ENCODE results near the gene TXNRD2. TPM values are rescaled to one million over a fixed set of nuclear protein-coding genes. Genes with fewer than 3 reads are reported as not detected.
"Not testable (repeated sequence)": the region's sequence is repeated elsewhere in the genome, so short reads cannot be mapped to it uniquely, and the experiment has no call there.

TXNRD2 gene
- total RNA-seq, 1 donor from 2014 or later: 22.9 TPM

GRCh38 chr22:19929586-19930550 lies 11.8 kb downstream of the TXNRD2 start:
- Mint-ChIP-seq H3K27ac (no peak overlapping the region), H3K36me3 (peaks cover 6% of the 10 kb centered on the region), H3K27me3 (ENCODE audit: low read depth) (no peaks in the 10 kb centered on the region), H3K9me3 (no peaks in the 10 kb centered on the region), H3K4me1 (no peaks in the 10 kb centered on the region), H3K4me3 (no peak overlapping the region)
- TF ChIP-seq CTCF (IDR thresholded peaks at IDR 0.05; ENCODE audit: unreplicated experiment): no peak
- no peak for DNase-seq (ENCODE audit: low spot score in 2 of 2, unreplicated experiment in 2 of 2)

GRCh38 chr22:19928207-19928606 lies 13.4 kb downstream of the TXNRD2 start:
- Mint-ChIP-seq H3K4me3 (no peak overlapping the region), H3K9me3 (no peaks in the 10 kb centered on the region), H3K36me3 (peaks cover 12% of the 10 kb centered on the region), H3K4me1 (no peaks in the 10 kb centered on the region), H3K27ac (no peak overlapping the region), H3K27me3 (ENCODE audit: low read depth) (no peaks in the 10 kb centered on the region)
- DNase-seq (ENCODE audit: low spot score in 2 of 2, unreplicated experiment in 2 of 2): no peak
- TF ChIP-seq CTCF (IDR thresholded peaks at IDR 0.05; ENCODE audit: unreplicated experiment): no peak

DNA sequence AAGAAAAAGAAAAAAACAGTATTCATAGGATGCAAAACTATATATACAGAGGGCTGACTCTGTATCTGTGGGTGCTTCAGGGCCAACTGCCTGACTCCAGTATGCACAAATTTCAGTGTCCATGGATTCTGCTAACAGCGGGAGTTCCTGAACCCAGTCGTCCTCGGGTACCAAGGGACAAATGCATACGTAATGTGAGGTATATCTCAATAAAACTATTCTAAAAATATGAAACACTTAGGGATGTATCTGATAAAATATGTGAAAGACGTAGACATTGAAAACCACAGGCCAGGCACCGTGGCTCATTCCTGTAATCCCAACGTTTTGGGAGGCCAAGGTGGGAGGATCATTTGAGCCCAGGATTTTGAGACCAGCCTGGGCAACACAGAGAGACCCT lies 13.9 kb downstream of the TXNRD2 start:
- TF ChIP-seq CTCF (IDR thresholded peaks at IDR 0.05; ENCODE audit: unreplicated experiment): no peak
- no peaks in the 10 kb centered on the region for H3K27me3 Mint-ChIP-seq (ENCODE audit: low read depth)
- H3K36me3 Mint-ChIP-seq: peaks cover 12% of the 10 kb centered on the region
- H3K9me3 Mint-ChIP-seq: no peaks in the 10 kb centered on the region
- H3K4me3 Mint-ChIP-seq: no peak overlapping the region
- no peaks in the 10 kb centered on the region for H3K4me1 Mint-ChIP-seq
- H3K27ac Mint-ChIP-seq: no peak overlapping the region
- no peak for DNase-seq (ENCODE audit: low spot score in 2 of 2, unreplicated experiment in 2 of 2)

- not testable (repeated sequence) for H3K4me1 Mint-ChIP-seq; H3K27ac Mint-ChIP-seq; H3K27me3 Mint-ChIP-seq (ENCODE audit: low read depth); H3K9me3 Mint-ChIP-seq; H3K4me3 Mint-ChIP-seq; DNase-seq (ENCODE audit: low spot score in 2 of 2, unreplicated experiment in 2 of 2)
- H3K36me3 Mint-ChIP-seq: peaks cover 12% of the 10 kb centered on the region
Observed at GRCh38 chr22:19926028-19926427, 15.6 kb downstream of the TXNRD2 start.

- H3K4me1 Mint-ChIP-seq: no peaks in the 10 kb centered on the region
- H3K36me3 Mint-ChIP-seq: peaks cover 12% of the 10 kb centered on the region
- H3K9me3 Mint-ChIP-seq: no peaks in the 10 kb centered on the region
- no peak for TF ChIP-seq CTCF (IDR thresholded peaks at IDR 0.05; ENCODE audit: unreplicated experiment)
- no peak overlapping the region for H3K4me3 Mint-ChIP-seq
- H3K27me3 Mint-ChIP-seq (ENCODE audit: low read depth): no peaks in the 10 kb centered on the region
- DNase-seq (ENCODE audit: low spot score in 2 of 2, unreplicated experiment in 2 of 2): no peak
- no peak overlapping the region for H3K27ac Mint-ChIP-seq
Observed at GRCh38 chr22:19923914-19924513, 17.6 kb downstream of the TXNRD2 start.

DNA sequence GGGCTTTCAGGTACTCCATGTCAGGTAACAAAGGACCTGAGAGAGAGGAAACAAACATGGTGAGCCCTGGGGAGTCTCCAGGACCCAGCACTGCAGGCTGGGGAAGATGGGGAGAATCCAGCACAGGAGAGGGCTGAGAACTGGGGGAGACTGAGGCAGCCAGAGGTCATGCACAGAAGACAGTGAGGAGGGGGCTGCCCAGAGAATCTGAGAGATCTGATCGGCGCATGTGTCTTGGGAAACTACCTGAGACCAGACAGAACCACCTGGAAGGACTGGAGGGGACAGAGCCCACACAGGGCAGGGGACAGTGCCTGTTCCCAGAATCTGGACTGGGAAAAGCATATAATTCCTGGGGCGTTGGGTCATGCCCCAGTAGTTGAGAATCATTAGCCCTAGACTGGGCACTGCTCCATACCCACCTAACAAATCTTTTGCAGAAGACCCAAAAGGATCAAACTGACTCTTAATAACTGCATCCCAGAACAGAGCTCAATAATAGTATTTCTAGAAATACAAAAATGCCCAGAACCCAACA lies 20.0 kb downstream of the TXNRD2 start:
- Mint-ChIP-seq H3K4me3 (no peak overlapping the region), H3K4me1 (no peaks in the 10 kb centered on the region), H3K36me3 (peaks cover 11% of the 10 kb centered on the region), H3K27me3 (ENCODE audit: low read depth) (no peaks in the 10 kb centered on the region), H3K27ac (no peak overlapping the region), H3K9me3 (no peaks in the 10 kb centered on the region)
- DNase-seq (ENCODE audit: low spot score in 2 of 2, unreplicated experiment in 2 of 2): no peak
- no peak for TF ChIP-seq CTCF (IDR thresholded peaks at IDR 0.05; ENCODE audit: unreplicated experiment)
